GM08714 (cell line): ENCODE measurements around the gene NIT1.

Experiments
- H3K4me3 ChIP-seq: fragments of 200-500 bp; sonication (Bioruptor generic); 2 replicates; pipeline ENCODE4 v1.5.1; 2014; ENCODE audit warnings: mild to moderate bottlenecking, low read length, inconsistent platforms
- ZNF274 ChIP-seq: IDR thresholded peaks from 2 replicates; pipeline ENCODE4 v1.6.1; 2012; ENCODE audit warnings: mild to moderate bottlenecking, low read depth, low read length

Gene NIT1

DNA sequence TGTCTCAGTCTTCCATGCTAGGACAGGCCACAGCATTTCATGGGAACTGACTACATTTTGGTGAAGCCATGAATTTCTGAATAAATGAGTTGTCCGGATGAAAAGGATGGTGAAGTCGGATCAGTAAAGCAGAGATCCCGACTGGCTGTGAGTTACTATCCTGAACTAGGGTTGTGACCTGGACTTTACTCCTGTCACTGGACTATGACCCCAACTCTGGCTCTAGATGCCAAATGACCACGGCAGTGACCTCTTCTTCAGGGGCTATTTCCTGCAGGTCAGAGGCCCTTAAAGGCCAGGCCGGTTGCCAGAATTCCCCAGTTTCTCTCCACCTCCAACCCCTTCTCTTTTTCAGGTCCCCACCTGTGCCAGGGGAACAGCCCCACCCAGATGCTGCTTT, 26.8 kb upstream of the NIT1 start:
- no peak for TF ChIP-seq ZNF274
- H3K4me3 ChIP-seq: no peak overlapping the region

DNA sequence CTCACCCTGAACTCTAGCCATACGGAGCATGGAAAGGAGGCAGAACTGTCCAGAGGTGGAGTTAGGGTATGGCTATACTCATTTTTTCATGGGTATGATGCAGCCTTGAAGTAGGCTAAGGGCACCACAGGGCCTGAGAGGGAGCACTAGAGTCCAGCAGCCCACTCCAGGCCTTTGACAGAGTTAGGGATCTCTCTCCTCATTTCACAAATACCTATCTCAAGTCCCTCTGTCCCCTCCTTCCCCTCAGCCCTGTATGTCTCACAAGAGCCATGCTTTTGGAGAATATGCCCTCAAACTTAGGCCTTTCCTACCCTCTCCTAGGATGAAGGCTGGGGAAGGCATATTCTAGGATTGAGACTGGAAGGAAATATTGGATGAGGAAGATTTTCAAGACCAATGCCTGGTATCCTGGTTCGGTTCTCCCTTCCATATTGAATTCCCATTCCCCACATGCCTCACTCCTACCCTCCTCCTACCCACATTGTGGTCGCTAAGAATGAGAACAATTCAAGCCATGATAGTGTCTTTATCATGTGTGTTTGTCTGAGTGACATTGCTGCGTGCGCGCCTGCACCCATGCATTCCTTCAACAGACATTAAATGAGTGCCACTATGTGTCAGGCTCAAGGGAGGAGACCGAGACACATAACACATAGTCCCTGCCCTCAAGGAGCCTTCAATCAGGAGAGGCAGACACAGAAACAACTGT, 26.0 kb upstream of the NIT1 start:
- no peak for TF ChIP-seq ZNF274
- no peak overlapping the region for H3K4me3 ChIP-seq

- no peak for TF ChIP-seq ZNF274
- no peak overlapping the region for H3K4me3 ChIP-seq
Measured at GRCh38 chr1:161092621-161093028, 25.3 kb upstream of the NIT1 start.

DNA sequence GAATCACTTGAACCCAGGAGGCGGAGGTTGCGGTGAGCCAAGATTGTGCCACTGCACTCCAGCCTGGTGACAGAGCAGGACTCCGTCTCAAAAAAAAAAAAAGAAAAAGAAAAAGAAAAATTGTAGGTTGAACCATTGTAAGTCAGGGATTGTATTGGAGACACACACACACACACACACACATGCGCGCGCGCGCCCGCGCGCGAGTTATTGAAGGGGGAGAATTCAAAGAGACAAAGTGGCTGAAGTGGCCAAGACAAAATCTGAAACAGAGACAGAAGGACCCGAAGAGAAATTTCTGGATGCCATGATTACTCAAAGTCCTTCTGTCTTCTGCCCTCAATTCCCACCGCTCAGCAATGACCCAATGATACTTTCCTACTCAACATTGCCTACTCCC, 23.4 kb upstream of the NIT1 start:
- no peak for TF ChIP-seq ZNF274
- H3K4me3 ChIP-seq: no peak overlapping the region

- no peak overlapping the region for H3K4me3 ChIP-seq
- no peak for TF ChIP-seq ZNF274
Measured at GRCh38 chr1:161095230-161095629, 22.7 kb upstream of the NIT1 start.

DNA sequence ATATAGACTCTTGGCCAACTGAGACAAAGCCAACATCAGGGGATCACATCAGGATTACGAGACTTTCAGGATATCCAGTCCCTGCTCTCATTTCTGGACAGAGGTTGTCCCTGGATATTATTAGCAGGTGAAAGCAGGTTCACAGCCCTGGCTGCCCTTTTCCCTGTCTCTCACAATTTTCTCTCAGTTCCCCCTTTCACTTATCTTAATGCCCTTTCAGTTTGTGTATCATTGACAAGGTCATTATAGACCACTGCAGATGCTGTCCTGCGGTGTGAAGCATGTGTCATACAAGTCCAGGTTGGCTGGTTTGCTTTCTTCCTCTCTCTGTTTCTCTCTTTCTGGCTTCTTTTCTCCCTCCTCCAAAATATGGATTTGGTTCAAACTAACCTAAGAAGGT, 21.9 kb upstream of the NIT1 start:
- no peak for TF ChIP-seq ZNF274
- H3K4me3 ChIP-seq: no peak overlapping the region; the same call in 1 of the 2 replicates

DNA sequence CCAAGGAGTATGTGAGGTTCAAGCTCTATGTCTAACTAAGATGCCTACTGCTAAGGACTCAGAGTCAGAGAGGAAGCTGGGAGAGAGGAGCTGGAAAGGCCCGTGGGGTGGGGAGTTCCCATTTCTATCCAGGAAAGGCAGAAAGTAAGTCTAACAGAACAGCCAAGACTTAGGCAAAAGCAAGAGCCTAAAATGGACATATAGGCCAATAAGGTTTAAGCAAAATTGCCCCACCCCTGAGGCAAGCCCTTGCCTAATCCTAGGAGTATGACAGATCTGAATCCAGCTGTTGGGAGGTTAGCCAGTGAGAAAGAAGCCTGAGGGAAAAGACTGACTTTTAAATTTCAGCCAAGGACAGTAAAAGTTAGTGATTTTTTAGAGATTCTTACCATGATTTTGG, 21.4 kb upstream of the NIT1 start:
- no peak for TF ChIP-seq ZNF274
- no peak overlapping the region; the same call in 1 of the 2 replicates for H3K4me3 ChIP-seq

DNA sequence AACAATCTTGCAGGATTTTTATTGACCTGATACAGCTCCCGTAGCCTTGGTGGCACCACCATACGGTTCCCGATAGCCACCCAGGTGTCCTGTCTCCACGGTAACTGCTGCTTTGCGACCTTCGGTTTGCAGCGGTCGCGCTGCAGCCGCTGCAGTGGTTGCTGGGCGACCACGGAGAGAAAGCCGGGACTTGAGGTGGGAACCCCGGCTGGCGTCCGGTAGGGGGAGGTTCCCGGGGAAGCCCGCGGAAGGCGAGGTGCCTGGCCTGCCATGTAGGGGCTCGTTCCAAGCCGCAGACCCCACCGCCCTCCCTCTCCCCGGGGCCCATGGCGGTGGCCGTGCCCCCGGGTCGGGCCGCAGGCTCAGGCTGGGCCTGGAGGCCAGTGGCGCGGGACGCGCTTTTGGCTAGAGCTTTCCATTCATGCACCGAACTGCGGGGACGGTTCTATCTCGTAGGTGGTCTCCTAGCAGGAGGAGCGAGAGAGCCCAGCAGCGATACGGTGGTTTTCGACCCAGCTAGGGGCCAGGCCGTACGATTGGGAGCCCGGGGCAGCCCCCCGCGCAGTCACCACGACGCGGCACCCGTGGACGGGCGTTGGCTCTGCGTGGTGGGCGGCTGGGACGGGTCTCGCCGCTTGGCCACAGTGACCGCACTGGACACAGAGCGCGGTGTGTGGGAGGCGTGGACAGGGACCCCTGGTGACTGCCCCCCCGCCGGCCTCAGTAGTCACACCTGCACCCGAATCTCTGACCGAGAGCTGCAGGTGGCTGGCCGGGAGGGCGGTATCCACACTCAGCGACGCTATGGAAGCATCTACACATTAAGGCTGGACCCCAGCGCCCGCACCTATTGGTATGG, 19.5 kb upstream of the NIT1 start, which contains the start of gene KLHDC9:
Gene KLHDC9 (plus strand): TSS at position 152 of the 859 bp plus-strand sequence. CDS start 175 bp downstream, at position 327.
- peak within 1 kb of the TSS; percentile 71 for H3K4me3 ChIP-seq
- TF ChIP-seq ZNF274: no peak

DNA sequence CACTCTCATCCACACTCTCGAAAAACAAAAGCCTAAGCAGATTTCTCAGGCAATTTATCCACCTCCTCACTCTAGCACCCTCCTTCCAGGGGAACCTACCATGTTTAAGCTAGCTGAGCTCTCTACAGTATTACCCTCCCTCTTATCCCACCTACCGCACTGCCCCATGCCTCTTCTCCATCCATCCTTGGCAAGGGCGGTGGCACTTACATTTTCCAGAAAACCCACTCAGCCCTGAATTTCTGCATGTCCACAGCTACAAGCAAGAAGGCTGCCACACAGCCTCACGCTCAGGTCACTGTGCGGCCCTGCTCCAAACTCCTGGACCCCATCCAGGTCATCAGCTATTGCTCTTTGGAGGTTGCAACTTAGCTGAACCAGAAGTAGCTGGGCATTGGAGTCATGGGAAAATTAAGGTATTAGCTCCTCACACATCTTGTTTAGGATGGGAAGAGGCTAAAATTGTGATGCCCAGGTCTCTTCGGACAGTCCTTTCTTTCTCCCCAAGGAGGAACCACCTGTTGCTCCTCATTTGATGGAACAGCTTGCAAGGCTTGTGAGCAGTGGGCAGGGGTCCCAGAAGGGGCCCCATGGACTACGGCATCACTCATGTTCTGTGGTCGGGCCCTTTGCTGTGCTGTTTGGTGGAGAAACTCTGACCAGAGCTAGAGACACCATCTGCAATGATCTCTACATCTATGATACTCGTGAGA, 18.7 kb upstream of the NIT1 start:
- no peak overlapping the region; the same call in 1 of the 2 replicates for H3K4me3 ChIP-seq
- TF ChIP-seq ZNF274: no peak

DNA sequence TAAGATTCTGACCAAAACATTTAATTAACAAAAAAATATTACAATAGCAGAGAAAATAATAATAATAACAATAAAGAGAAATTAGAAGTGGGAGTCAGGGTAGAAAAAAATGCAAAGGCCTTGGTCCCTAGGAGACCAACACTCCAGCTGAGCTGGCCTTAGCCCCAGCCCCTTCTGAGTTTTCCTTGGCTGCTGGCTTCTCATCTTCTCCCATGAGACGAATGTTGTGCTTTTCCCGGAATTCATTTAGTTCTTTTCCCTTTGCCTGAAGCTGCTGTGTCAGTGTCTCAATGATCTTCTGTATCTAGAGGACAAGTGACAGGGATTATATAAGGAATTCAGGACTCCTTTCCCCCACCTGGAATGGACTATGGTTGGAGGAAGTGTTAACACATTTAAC, 17.3 kb upstream of the NIT1 start:
- H3K4me3 ChIP-seq: no peak overlapping the region
- no peak for TF ChIP-seq ZNF274

DNA sequence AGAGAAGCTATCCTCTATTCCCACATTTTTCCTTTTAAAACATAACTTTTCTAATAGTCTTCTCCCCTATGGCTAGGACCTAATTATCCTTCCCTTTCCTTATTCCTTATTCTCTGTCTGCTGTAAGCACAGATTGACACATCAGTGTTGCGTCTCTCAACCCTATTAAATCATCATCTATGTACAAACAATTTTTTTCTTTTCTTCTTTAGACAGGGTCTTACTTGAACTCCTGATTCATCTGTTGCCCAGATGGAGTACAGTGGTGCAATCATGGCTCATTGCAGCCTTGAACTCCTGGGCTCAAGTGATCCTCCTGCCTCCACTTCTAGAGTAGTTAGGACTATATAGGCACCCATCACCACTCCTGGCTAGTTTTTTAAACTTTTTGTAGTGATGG, 11.5 kb upstream of the NIT1 start:
- no peak overlapping the region for H3K4me3 ChIP-seq
- TF ChIP-seq ZNF274: no peak

- no peak for TF ChIP-seq ZNF274
- H3K4me3 ChIP-seq: no peak overlapping the region
Measured at GRCh38 chr1:161111117-161111516, 6.8 kb upstream of the NIT1 start.

DNA sequence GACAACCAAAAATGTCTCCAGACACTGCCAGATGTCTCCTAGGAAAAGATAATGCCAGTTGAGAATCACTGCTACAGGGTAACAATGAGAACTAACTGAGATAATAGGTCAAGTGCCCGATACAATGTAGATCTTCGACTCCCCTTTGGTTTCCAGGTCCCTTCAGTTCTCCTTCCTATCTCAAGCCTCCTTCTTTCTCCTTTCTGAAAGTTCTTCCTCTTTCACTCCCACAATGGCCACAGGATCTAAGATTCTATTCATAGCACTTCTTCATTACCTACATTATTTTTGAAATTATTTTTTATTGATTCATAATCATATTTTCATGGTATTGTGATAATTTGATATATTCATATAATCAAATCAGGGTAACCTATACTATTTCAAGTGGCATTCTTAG, 6.4 kb upstream of the NIT1 start:
- no peak overlapping the region for H3K4me3 ChIP-seq
- TF ChIP-seq ZNF274: no peak

- H3K4me3 ChIP-seq: no peak overlapping the region
- TF ChIP-seq ZNF274: no peak
Measured at GRCh38 chr1:161113915-161114314, 4.0 kb upstream of the NIT1 start.
